ENCODE results near the gene IQSEC1. TPM values are rescaled to one million over a fixed set of nuclear protein-coding genes. Genes with fewer than 3 reads are reported as not detected.
A peak's percentile ranks its signal among the peaks of the same experiment; 100 is the strongest.

IQSEC1 gene
- total RNA-seq, 1 donor from 2014 or later = 32.6 TPM

GRCh38 chr3:13049400-13049799 is 23.8 kb downstream of the IQSEC1 start:
- no peak for DNase-seq (ENCODE audit: low read depth in 2 of 2)

DNA sequence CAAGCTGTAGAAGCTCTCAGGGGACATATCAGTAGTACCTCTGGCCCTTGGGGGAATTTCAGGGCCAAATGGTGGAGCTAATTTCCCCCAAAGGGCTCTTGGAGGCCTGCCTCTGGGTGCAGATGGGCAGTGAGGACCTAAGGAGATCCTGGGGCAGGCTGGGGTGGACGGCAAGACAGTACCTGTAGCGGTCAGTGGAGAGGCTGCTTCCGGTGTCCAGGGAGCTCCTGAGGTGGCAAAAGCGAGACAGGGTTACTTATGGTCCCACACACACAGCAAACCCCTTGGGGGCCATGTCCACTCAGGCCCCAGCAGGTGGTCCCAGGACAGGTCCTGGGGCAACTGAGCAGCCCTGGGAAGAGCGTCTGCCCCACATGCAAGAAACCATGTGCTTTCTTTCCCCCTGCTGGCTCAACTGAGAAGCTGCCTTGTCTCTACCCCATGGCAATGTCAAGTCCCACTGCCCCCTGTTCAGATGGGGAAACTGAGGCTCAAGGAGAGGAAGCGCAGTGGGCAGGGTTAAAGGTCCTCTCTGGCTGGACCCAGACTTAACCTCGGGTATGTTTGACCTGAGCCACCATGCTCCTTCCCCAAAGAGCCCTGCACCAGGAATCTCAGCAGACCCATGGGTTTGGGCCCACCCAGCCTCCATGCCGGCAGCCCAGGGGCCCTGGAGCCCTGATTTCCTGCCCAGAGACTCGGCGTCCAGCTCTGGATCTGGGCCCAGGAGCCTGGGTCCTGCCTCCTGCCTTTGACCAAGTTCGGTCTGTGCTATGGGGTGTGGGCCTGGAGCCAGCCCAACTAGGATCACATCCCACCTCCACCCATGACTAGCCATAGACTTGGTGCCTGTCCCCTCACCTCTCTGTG is 25.7 kb downstream of the IQSEC1 start:
- no peak for DNase-seq (ENCODE audit: low read depth in 2 of 2)

- no peak for DNase-seq (ENCODE audit: low read depth in 2 of 2)
These were observed 26.5 kb downstream of the IQSEC1 start for GRCh38 chr3:13046569-13047274.

GRCh38 chr3:13045904-13046568 is 27.2 kb downstream of the IQSEC1 start:
- DNase-seq (ENCODE audit: low read depth in 2 of 2) = no peak

DNA sequence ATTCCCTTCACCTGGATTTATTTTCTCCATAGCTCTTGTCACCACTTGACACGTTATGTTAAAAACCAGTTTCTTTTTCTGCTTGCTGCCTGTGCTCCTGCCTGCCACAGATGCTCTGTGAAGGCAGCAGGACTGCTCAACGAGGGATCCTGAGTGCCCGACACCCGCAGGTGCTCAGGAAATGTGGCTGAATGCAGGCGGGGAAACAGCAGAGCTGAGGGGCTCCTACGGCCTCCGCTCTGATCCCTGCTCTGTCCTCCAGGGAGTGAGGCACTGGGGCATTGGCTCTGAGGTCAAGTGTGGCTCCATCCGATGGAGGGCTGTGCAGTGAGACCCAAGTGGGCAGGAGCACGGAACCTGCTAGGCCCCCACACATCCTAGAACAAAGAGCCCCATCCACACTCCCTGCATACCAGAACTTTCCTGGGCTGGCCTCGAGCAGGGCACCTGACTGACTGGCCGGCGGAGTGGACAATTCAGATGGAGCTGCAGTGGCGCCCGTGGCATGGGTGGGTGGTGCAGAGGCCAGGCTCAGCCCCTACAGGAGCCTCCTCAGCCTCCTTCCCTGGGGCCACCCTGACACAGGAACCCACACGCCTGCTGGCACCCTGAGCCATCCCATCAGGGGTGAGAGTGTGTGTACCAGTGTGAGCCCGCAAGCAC is 27.9 kb downstream of the IQSEC1 start:
- DNase-seq (ENCODE audit: low read depth in 2 of 2) = no peak

DNA sequence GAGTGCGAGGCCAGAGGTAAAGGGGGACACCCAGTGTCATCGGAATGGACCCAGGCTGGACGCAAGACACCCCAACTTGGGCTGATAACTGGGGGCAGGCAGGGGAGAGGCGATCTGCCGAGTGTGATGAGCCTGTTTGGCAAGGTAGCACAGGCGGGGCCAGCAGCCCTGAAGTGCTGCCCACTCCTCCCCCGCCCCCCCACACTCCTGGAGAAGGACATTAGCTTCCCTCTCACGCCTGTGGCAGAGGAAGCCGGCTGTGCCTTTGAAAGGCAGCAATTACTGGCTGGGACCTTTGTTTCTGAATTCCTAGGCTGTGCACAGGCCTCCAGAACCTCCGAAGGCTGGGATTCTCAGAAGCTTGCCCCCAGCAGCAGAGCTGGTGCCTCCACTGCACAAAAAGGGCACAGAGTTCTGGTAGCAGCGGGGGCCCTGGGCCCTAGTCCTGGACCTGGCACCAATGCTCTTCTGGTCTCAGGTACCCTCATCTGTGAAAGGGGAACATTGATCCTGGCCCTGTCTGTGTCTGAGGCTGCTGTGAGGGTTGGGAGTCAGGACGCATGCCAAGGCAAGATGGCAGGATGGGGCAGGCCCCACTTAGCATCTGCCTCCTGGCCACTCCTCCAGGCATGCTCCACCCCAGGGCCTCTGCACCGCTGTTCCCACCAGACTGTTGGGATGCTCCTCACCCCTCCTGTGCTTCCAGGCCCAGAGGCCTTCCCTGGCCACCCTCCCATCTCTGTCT is 28.6 kb downstream of the IQSEC1 start:
- DNase-seq (ENCODE audit: low read depth in 2 of 2) = no peak

- no peak for DNase-seq (ENCODE audit: low read depth in 2 of 2)
These were observed 29.6 kb downstream of the IQSEC1 start for GRCh38 chr3:13043656-13044055.

DNA sequence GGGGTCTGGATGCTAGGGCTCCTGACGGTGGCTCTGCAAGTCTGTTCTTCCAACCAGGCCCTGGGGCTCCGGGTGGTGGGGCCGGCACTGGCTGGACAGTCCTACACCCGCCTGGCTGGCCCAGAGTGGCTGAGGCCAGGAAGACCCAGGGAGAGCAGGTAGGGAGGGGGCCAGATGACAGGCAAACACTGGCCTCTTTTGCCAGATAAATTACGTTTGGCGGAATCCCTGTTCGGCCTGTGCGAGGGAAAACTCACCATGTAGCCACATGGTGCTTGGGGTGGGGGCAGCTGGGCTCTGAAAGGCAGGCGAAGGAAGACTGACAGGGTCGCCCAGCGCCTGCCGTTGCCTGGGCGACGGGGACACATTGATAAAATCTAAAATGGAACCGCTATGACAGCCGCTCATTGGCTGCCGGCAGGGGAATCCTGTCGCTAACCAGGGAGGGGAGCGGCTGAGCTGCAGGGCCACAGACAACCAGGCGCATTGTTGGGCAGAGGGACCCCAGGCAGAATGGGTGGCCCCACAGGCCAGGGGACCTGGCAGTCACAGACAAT is 30.4 kb downstream of the IQSEC1 start:
- DNase-seq (ENCODE audit: low read depth in 2 of 2) = no peak

DNA sequence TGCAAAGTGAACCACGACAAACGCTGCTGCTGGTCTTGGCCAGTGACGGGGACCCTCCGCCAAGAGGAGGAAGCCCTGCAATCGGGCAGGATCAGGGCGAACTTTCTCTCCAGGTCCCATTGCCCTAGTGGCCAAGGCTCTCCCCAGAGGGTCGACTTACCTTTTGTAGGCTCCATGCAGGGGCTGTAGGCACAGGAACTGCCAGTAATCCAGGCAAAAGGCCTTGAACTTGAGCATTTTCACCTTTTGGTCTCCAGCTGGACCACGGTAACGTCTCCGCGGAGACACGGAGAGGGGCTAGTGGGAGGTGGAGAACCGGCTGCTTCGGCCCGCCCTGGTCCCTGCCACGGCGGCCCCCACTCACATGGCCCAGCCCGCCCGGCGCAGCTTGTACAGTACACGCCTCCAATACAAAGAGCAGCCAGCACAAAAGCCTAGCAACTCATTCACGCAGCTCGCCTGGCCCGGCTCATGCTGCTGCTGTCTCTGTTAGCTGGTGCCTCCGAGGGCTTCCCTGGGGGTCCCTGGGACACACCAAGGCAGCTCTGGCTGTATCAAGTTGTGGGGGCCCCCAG is 31.0 kb downstream of the IQSEC1 start:
- DNase-seq (ENCODE audit: low read depth in 2 of 2) = no peak

DNA sequence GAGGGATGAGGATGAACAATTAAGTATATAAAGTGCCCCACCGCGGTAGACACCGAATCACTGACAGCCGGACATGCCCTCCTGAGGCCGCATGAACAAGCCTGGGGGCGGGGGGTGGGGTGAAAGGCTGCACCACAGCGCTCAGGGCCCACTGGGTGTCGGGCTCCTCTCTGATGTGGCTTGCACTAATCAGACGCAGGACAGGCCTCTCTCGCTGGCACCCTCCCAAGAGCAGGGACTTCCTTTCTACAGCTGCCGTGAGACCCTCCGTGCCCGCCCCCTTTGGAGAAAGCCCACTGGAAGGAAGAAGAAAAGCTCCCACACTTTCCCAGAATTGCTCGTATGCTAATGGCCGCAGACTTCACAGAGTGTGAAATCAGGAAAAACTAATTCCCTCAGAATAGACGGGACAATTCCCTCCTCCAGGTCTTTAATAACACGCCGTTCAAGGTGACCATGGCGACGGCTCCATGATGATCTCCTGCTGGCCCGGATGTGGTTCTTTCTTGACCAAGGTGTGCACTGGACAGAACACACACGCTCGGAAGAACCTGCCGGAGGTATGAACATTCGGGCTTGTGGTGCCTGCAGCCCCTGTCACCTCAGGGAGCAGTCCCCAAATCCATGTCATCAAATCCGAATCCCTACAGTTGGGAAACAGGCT is 32.0 kb downstream of the IQSEC1 start:
- no peak for DNase-seq (ENCODE audit: low read depth in 2 of 2)

GRCh38 chr3:13040361-13041074 is 32.7 kb downstream of the IQSEC1 start:
- no peak for DNase-seq (ENCODE audit: low read depth in 2 of 2)

- DNase-seq (ENCODE audit: low read depth in 2 of 2) = no peak
These were observed 33.9 kb downstream of the IQSEC1 start for GRCh38 chr3:13039213-13039896.

DNA sequence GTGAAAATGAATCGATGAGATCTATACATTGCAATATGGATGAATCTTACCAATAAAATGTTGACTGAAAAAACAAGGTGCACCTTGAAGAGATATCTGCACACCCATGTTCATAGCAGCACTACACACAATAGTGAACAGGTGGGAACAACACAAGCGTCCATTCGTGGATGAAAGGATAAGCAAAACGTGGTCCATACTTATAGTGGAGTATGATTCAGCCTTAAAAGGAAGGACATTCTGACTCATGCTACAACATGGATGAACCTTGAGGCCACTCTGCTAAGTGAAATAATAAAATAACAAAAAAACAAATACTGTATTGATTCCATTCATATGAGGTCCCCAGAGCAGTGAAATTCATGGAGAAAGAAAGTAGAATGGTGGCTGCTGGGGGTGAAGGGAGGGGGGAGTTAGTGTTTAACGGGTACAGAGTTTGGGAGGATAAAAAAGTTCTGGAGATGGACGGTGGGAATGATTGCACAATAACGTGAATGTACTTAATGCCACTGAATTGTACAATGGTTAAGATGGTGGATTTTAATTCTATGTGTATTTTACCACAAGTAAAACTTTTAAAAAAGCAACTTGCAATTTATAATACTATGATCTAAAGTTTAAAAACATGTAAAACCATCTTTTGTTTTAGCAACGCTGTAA is 35.6 kb downstream of the IQSEC1 start:
- peak in 1 of 2 donors; percentile 42 for DNase-seq (ENCODE audit: low read depth in 2 of 2)

GRCh38 chr3:13034861-13035260 is 38.4 kb downstream of the IQSEC1 start:
- DNase-seq (ENCODE audit: low read depth in 2 of 2) = no peak

- DNase-seq (ENCODE audit: low read depth in 2 of 2) = no peak
These were observed 39.0 kb downstream of the IQSEC1 start for GRCh38 chr3:13034109-13034800.

DNA sequence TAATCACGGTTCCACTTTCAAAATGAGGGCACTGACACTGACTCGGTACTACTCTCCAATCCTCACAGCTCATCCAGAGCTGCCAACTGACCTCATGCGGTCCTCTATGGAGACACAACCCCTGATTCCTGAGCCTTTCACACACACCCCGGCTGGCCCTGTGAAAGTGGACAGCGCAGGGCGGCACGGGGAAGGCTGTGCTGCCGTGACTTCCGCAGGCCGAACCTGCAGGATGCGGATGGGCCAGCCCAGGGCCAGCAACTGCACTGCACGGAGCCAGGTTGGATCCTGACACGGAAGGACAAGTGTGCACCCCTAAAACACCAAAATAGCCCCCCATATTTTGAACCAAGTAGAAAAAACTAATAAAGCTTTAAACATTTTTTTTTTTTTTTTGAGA is 41.0 kb downstream of the IQSEC1 start:
- DNase-seq (ENCODE audit: low read depth in 2 of 2) = no peak

- DNase-seq (ENCODE audit: low read depth in 2 of 2) = no peak
These were observed 41.6 kb downstream of the IQSEC1 start for GRCh38 chr3:13031621-13032020.

Measured in dermis microvascular lymphatic vessel endothelial cell (primary cell).